ENCODE results near the gene DLG5.

- TF ChIP-seq CTCF (tag by site-specific recombination; IDR thresholded peaks at IDR 0.05) (no peak), ZNF112 (tag by site-specific recombination; IDR thresholded peaks at IDR 0.05) (no peak), SCRT2 (tag by site-specific recombination; IDR thresholded peaks at IDR 0.05) (peak; percentile 83), ZNF549 (tag by site-specific recombination; IDR thresholded peaks at IDR 0.05) (no peak), ZNF394 (tag by site-specific recombination; IDR thresholded peaks at IDR 0.05; ENCODE audit: borderline replicate concordance) (no peak), ZNF266 (tag by site-specific recombination; IDR thresholded peaks at IDR 0.05; ENCODE audit: low read depth) (no peak), ZNF670 (tag by site-specific recombination; IDR thresholded peaks at IDR 0.05; ENCODE audit: low read depth) (no peak), KLF10 (tag by site-specific recombination; IDR thresholded peaks at IDR 0.05) (no peak), REST (tag by site-specific recombination; IDR thresholded peaks at IDR 0.05) (no peak), ZNF362 (tag by site-specific recombination; IDR thresholded peaks at IDR 0.05) (no peak), HOXD13 (CRISPR knock-in tag; IDR thresholded peaks at IDR 0.05; ENCODE audit: borderline replicate concordance) (no peak), ZNF311 (tag by site-specific recombination; IDR thresholded peaks at IDR 0.05; ENCODE audit: borderline replicate concordance) (no peak)
These were observed 5.6 kb upstream of the DLG5 start for GRCh38 chr10:77932016-77932715.

Data from HEK293 (cell line).